GM12873 (cell line): ENCODE measurements around the gene HPSE.

Source experiments
- TF ChIP-seq, protein P1 (sequence below): IDR thresholded peaks from 2 replicates; pipeline ENCODE4 v1.5.1; 2012; ENCODE audit warnings: low read depth, mild to moderate bottlenecking, moderate library complexity, low read length, control low read depth; ENCODE audit not compliant: insufficient read depth; ENCODE audit errors: missing control alignments

The HPSE gene

DNA sequence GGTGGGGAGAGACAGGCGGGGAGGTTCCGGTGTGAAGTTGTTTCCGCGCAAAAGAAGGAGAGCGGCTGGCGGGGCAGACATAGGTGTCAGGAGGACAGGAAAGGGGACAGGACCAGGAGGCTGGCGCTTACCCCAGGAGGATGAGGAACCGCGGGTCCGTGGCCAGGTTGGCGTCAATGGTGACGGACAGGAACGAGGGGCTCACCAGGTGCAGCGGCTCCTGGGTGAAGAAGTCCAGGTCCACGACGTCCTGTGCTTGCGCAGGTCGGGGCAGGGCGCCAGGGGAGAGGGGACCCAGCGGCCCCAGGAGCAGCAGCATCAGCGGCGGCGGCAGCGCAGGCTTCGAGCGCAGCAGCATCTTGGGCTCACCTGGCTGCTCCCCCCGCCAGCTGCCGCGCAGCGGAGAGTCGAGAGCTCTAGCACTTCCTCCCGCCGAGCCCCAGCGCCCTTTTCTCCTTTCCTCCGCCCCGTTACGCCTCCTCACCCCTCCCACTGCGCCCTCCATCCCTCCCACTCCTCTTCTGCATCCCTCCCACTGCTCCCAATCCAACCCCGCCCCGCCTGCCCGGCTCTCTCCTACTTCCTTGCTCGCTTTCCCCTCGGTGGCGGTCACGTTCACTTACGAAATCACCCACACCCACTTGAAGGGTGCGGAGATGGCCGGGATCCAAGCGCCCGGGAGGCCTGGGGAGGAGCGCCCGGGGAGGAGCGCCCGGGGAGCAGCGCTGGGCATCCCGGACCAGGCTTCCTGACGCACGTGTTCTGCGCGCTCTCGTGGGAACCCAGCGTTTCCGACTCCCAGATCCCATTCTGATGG lies at the start of gene HPSE:
Gene HPSE (minus strand): TSS at position 424 of the 817 bp plus-strand sequence. CDS start 66 bp downstream, at position 358.
- TF ChIP-seq, protein P1, sequence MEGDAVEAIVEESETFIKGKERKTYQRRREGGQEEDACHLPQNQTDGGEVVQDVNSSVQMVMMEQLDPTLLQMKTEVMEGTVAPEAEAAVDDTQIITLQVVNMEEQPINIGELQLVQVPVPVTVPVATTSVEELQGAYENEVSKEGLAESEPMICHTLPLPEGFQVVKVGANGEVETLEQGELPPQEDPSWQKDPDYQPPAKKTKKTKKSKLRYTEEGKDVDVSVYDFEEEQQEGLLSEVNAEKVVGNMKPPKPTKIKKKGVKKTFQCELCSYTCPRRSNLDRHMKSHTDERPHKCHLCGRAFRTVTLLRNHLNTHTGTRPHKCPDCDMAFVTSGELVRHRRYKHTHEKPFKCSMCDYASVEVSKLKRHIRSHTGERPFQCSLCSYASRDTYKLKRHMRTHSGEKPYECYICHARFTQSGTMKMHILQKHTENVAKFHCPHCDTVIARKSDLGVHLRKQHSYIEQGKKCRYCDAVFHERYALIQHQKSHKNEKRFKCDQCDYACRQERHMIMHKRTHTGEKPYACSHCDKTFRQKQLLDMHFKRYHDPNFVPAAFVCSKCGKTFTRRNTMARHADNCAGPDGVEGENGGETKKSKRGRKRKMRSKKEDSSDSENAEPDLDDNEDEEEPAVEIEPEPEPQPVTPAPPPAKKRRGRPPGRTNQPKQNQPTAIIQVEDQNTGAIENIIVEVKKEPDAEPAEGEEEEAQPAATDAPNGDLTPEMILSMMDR, result no peak

DNA sequence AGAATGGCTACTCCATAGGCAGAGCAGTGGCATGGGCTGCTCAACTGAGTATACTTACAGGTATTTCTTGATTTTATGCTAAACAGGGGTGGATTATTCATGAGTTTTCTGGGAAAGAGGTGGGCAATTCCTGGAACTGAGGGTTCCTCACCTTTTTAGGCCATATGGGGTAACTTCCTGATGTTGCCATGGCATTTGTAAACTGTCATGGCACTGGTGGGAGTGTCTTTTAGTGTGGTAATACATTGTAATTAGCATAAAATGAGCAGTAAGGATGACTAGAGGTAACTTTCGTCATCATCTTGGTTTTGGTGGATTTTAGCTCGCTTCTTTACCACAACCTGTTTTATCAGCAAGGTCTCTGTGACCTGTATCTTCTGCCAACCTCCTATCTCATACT lies 48.2 kb upstream of the HPSE start:
- TF ChIP-seq, protein P1, result no peak

DNA sequence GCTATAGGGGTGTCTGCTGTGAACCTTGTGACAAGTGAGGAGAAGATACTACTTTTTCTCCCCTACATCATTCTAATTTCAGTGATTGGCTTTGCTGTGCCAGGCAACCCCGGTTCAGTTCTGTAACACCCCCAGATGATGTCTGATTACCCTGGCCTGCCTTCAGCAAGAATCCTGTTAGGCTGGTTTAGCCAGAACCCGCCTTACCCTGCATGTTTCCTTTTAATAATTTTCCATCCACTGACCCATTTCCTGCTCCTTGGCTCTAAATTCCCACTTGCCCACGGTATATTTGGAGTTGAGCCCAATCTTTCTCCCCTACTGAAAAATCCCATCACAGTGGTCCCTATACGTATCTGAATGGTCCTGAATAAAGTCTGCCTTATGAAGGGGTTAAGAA lies 46.5 kb upstream of the HPSE start:
- TF ChIP-seq, protein P1, result no peak

DNA sequence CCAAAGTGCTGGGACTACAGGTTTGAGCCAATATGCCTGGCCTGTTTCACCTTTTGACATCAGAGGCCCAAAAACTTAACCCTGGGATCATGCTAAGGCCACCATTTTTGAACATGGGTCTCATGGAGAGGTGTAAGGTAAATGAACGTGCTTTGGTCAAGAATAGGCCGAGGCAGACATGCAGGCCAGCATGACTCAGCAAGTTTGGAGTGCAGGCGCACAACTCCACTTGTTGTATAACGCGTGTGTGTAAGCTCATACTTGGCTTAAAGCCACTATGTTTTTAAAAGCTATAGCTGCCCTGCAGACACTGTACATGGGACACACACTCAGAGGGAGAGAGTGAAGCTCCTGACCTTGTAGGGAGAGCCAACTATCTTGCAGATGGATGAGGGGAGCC lies 43.8 kb upstream of the HPSE start:
- TF ChIP-seq, protein P1, result no peak

DNA sequence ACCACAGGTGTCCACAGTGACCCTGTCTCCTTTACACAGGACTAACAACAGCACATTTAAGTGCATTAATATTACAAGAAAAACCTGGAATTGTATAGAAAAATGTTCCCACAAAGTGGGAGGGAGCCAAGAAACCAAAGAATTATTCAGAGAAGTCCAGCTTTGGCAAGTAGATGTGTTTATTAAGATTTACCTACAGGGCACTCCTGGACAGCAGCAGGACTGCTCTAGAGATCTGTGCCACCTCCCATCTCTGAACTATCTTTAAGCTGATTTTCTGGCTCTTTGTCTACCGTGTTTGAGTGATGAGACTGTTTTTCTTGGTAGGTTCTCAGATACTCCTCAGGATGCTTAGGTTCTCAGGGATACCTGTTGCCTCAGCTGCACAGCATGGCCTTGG lies 38.3 kb upstream of the HPSE start:
- TF ChIP-seq, protein P1, result no peak

DNA sequence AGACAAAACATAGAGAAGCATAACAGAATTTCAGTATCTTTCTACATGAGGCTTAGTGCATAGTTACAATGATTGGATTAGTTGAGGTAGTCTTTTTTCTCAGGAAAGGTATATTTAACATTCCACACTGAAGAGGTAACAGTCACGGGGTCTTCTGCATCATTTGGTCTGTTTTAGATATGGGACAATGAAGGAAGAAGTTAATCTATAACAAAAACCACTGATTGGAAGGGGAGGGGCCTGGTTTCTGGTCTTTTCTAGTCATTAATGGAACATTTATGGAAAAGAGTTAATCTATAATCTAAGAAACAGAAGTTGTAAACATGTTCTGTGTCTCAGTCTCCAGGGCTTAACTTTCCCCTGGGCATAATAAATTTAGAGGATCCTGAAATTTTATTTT lies 37.3 kb upstream of the HPSE start:
- TF ChIP-seq, protein P1, result no peak

DNA sequence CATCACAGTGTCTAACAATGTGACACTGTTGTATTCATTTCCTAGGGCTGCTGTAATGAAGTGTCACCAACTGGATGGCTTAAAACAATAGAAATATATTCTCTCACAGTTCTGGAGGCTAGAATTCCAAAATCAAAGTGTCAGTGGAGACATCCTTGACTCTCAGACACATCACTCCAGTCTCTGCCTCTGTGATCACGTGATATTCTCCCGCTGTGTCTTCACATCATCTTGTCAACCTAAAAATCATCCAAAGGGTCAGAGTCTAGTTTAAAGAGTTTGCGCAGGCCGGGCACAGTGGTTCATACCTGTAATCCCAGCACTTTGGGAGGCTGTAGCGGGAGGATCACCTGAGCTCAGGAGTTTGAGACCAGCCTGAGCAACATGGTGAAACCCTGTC lies 36.6 kb upstream of the HPSE start:
- TF ChIP-seq, protein P1, result no peak
